ENCODE measurements around the gene ALG2. TPM values are rescaled to one million over a fixed set of nuclear protein-coding genes. Genes with fewer than 3 reads are reported as not detected.

The ALG2 gene
- polyA plus RNA-seq, 1 donor from 2014 or later = 15.8 TPM

DNA sequence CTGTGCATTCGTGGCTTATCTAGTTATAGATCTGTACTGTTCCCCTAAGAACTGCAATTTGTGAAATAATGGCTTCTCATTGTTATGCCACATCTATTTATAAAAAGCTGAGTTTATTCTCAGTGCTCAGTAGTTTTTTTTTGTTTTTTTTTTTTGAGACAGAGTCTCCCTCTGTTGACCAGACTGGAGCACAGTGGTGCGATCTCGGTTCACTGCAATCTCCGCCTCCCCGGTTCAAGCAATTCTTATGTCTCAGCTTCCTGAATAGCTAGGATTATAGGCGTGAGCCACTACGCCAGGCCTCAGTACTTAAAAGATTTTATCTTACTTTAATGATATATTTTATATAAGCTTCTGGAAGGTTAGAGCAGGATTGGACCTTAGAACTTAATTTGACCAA, 19.4 kb upstream of the ALG2 start:
- H4K20me1 ChIP-seq (ENCODE audit: insufficient read depth) = no peaks in the 10 kb centered on the region
- H3F3A ChIP-seq (ENCODE audit: insufficient read depth, low read length, poor library complexity, severe bottlenecking) = no peaks in the 10 kb centered on the region
- no peak overlapping the region for H3K4me3 ChIP-seq (ENCODE audit: low read length)
- H3K27ac ChIP-seq (ENCODE audit: low read length) = no peak overlapping the region
- TF ChIP-seq TAF1 (IDR thresholded peaks at IDR 0.05; ENCODE audit: low read depth) (no peak), SMC3 (conservative IDR thresholded peaks at IDR 0.05; ENCODE audit: poor library complexity) (no peak), MXI1 (conservative IDR thresholded peaks at IDR 0.05; ENCODE audit: poor library complexity, severe bottlenecking) (no peak), EZH2 (IDR thresholded peaks at IDR 0.05; ENCODE audit: borderline replicate concordance, insufficient read depth, low read length, poor library complexity, severe bottlenecking) (no peak), POLR2AphosphoS5 (IDR thresholded peaks at IDR 0.05) (no peak), EP300 (conservative IDR thresholded peaks at IDR 0.05; ENCODE audit: poor library complexity, severe bottlenecking) (no peak), RAD21 (conservative IDR thresholded peaks at IDR 0.05) (no peak)
- TF ChIP-seq, protein P1, sequence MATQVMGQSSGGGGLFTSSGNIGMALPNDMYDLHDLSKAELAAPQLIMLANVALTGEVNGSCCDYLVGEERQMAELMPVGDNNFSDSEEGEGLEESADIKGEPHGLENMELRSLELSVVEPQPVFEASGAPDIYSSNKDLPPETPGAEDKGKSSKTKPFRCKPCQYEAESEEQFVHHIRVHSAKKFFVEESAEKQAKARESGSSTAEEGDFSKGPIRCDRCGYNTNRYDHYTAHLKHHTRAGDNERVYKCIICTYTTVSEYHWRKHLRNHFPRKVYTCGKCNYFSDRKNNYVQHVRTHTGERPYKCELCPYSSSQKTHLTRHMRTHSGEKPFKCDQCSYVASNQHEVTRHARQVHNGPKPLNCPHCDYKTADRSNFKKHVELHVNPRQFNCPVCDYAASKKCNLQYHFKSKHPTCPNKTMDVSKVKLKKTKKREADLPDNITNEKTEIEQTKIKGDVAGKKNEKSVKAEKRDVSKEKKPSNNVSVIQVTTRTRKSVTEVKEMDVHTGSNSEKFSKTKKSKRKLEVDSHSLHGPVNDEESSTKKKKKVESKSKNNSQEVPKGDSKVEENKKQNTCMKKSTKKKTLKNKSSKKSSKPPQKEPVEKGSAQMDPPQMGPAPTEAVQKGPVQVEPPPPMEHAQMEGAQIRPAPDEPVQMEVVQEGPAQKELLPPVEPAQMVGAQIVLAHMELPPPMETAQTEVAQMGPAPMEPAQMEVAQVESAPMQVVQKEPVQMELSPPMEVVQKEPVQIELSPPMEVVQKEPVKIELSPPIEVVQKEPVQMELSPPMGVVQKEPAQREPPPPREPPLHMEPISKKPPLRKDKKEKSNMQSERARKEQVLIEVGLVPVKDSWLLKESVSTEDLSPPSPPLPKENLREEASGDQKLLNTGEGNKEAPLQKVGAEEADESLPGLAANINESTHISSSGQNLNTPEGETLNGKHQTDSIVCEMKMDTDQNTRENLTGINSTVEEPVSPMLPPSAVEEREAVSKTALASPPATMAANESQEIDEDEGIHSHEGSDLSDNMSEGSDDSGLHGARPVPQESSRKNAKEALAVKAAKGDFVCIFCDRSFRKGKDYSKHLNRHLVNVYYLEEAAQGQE (IDR thresholded peaks at IDR 0.05; ENCODE audit: borderline replicate concordance) = no peak
- TF ChIP-seq, protein P2, sequence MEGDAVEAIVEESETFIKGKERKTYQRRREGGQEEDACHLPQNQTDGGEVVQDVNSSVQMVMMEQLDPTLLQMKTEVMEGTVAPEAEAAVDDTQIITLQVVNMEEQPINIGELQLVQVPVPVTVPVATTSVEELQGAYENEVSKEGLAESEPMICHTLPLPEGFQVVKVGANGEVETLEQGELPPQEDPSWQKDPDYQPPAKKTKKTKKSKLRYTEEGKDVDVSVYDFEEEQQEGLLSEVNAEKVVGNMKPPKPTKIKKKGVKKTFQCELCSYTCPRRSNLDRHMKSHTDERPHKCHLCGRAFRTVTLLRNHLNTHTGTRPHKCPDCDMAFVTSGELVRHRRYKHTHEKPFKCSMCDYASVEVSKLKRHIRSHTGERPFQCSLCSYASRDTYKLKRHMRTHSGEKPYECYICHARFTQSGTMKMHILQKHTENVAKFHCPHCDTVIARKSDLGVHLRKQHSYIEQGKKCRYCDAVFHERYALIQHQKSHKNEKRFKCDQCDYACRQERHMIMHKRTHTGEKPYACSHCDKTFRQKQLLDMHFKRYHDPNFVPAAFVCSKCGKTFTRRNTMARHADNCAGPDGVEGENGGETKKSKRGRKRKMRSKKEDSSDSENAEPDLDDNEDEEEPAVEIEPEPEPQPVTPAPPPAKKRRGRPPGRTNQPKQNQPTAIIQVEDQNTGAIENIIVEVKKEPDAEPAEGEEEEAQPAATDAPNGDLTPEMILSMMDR (IDR thresholded peaks at IDR 0.05; ENCODE audit: poor library complexity, severe bottlenecking) = no peak
- H3K27me3 ChIP-seq (ENCODE audit: insufficient read depth, low read depth, low read length) = no peaks in the 10 kb centered on the region
- H3K9ac ChIP-seq (ENCODE audit: low read length) = no peak overlapping the region
- no peaks in the 10 kb centered on the region for H3K9me3 ChIP-seq (ENCODE audit: low read length)
- H3K36me3 ChIP-seq (ENCODE audit: insufficient read depth, low read length) = no peaks in the 10 kb centered on the region
- no peak overlapping the region for H3K4me2 ChIP-seq (ENCODE audit: low read length)
- no peak overlapping the region for H2AFZ ChIP-seq (ENCODE audit: low read depth, low read length)
- no peaks in the 10 kb centered on the region for H3K9me2 ChIP-seq (ENCODE audit: insufficient read depth, low read length)
- H3K79me2 ChIP-seq (replicated peaks; ENCODE audit: insufficient read depth, low read length) = no peaks in the 10 kb centered on the region

DNA sequence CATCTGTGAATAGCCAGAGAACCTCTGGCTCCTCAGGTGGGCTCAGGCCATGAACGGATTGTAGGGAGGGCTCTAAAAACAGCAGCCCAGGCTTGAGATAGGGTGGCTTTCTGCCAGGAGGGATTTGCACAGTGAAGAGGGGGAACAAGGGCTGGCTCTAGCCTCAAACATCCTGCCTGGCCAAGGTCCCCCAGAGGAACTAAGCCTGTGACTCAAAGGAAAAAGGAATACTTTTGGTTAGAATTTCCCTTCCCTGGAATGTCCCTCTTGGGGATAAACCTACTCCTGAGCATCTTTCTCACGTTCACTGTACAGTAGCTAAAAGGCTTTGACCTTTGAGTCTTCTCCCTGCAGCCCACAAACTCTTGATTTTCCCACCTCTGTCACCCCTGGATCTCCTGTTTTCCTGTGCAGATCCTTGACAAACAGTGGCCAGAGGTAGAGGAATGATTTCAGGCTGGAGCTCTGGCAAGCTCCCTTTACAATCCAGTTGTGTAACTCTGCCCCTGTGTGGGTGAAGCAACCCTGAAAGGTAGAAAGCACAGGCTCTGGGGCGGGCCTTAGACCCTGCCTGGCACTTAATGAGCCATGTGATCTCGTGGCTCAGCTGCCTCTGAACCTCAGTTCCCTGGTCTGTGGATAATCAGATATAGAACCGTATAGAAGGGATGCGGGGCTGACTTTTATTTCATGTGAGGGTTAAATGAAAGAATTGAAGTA, 17.8 kb upstream of the ALG2 start:
- H3K36me3 ChIP-seq (ENCODE audit: insufficient read depth, low read length) = no peaks in the 10 kb centered on the region
- no peaks in the 10 kb centered on the region for H3F3A ChIP-seq (ENCODE audit: insufficient read depth, low read length, poor library complexity, severe bottlenecking)
- H3K27ac ChIP-seq (ENCODE audit: low read length) = no peak overlapping the region
- no peaks in the 10 kb centered on the region for H3K9me3 ChIP-seq (ENCODE audit: low read length)
- no peaks in the 10 kb centered on the region for H3K9me2 ChIP-seq (ENCODE audit: insufficient read depth, low read length)
- no peaks in the 10 kb centered on the region for H4K20me1 ChIP-seq (ENCODE audit: insufficient read depth)
- H2AFZ ChIP-seq (ENCODE audit: low read depth, low read length) = no peak overlapping the region
- no peak overlapping the region for H3K9ac ChIP-seq (ENCODE audit: low read length)
- H3K4me2 ChIP-seq (ENCODE audit: low read length) = no peak overlapping the region
- TF ChIP-seq TAF1 (IDR thresholded peaks at IDR 0.05; ENCODE audit: low read depth) = no peak
- TF ChIP-seq RAD21 (conservative IDR thresholded peaks at IDR 0.05) = no peak
- no peak for TF ChIP-seq POLR2AphosphoS5 (IDR thresholded peaks at IDR 0.05)
- no peak for TF ChIP-seq MXI1 (conservative IDR thresholded peaks at IDR 0.05; ENCODE audit: poor library complexity, severe bottlenecking)
- TF ChIP-seq, protein P1 (IDR thresholded peaks at IDR 0.05; ENCODE audit: borderline replicate concordance) = no peak
- no peak for TF ChIP-seq SMC3 (conservative IDR thresholded peaks at IDR 0.05; ENCODE audit: poor library complexity)
- TF ChIP-seq, protein P2 (IDR thresholded peaks at IDR 0.05; ENCODE audit: poor library complexity, severe bottlenecking) = no peak
- no peak for TF ChIP-seq EP300 (conservative IDR thresholded peaks at IDR 0.05; ENCODE audit: poor library complexity, severe bottlenecking)
- no peak for TF ChIP-seq EZH2 (IDR thresholded peaks at IDR 0.05; ENCODE audit: borderline replicate concordance, insufficient read depth, low read length, poor library complexity, severe bottlenecking)
- H3K79me2 ChIP-seq (replicated peaks; ENCODE audit: insufficient read depth, low read length) = no peaks in the 10 kb centered on the region
- H3K27me3 ChIP-seq (ENCODE audit: insufficient read depth, low read depth, low read length) = no peaks in the 10 kb centered on the region
- H3K4me3 ChIP-seq (ENCODE audit: low read length) = no peak overlapping the region
